NOMO-1 (cell line): ENCODE measurements around the gene AGTPBP1.
A peak's percentile ranks its signal among the peaks of the same experiment; 100 is the strongest.
"Not testable (repeated sequence)": the region's sequence is repeated elsewhere in the genome, so short reads cannot be mapped to it uniquely, and the experiment has no call there.

Experiments used
- DNase-seq, 2 experiments: peaks; one replicate each; lab custom pipeline; 2025; ENCODE audit not compliant: unreplicated experiment in 2 of 2; lab: John Stamatoyannopoulos, UW

AGTPBP1 gene

DNA sequence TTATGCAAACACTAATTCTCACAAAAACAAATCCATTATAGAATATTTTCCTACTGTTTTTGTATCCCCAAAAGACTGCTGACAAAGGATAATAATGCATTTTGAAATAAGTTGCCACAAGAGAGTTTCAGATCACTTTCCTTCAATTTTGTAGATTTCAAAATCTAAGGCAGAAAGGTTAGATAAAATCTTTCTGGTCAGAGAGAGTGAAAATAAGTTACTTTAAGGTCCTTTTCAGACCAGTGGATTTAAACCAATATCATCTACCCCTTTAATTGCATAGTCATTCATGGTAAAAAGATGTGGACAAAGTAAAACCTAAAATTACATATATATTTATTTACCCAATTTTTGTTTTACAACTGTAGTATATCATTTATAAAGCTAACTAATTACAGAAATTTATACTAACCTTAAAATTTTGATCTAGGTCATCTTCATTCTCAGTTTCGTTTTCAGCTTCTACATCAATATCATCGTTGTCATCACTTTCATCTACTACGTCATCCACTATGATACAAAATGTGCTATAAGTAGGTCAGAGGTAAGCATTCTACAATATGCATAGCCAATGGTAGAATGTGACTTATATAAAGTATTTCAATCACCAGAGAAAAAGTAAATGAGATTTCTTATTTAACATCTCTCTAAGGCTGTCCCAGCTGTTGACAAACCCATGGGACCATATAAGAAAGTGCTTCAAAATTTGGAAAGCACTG is 95.7 kb downstream of the AGTPBP1 start:
- DNase-seq: no peak

DNA sequence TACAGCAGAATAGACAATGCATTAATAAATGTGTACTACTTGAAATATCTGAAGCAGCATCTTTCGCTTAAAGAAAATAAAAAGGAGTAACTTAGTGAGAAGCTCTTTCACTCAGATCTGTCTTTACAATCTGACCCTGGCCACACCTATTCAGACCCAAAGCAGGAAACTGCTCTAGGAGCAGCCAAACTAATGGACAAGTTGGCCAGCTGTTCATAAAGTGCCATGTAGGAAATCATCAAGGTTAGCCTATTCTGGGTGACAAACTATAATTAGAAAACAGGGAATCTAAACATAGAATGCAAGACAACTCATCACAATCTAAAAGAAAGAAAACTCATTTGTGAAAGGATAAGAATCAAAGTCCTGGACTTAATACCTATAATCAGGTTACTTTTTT is 101.3 kb downstream of the AGTPBP1 start:
- DNase-seq: no peak

DNA sequence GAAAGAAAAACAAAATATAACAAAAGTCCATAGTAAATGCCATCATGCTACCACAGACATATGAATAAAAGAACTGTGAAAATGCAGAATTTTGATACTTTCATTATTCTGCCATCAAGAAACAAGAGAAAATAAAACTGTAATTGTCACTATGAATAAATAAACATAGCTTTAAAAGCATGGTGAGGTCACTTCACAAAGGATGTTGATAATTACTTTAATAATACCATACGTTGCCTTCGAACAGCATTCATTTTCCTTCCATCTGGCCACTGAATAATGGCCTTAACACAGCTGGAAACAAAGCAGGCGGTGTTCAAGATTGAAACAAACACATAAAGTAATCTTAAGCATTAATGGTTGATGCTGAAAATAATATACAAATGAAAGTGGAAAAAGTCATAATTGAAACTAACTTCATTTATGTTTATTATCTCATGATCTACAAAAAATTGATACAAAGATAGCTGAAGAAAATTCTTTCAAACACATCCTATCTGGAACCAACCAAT is 102.0 kb downstream of the AGTPBP1 start:
- DNase-seq: no peak

DNA sequence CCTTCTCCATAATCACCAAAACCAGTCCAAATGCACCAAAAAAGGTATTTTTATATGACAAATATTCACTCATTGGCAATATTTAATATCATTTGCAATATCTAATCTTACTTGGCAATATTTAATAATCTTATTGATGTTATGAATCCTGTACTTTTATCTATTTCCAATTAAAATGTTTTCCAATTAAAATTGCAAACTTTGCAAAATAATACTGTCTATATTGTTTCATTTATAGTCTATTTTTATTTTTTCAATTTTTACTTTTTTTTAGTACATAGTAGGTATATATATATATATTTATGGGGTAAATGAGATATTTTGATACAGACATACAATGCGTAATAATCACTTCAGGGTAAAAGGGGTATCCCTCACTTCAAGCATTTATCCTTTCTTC is 109.9 kb downstream of the AGTPBP1 start:
- DNase-seq: no peak

DNA sequence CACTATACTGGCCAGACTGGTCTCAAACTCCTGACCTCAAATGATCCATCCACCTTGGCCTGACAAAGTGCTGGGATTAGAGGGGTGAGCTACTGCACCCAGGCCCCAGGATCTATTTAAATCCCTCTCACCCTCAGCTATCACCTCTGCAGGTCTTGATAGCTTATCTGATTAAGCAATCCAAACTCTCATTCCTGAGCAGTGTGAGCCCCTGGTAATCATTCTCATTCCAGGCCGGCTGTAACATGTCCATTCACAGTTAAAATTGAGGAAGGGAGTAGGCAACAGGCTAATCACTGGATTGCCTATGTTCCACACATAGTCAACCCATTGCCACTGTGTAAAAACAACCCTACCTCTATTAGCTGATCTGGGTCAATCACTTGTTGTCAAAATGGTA is 111.1 kb downstream of the AGTPBP1 start:
- no peak for DNase-seq

DNA sequence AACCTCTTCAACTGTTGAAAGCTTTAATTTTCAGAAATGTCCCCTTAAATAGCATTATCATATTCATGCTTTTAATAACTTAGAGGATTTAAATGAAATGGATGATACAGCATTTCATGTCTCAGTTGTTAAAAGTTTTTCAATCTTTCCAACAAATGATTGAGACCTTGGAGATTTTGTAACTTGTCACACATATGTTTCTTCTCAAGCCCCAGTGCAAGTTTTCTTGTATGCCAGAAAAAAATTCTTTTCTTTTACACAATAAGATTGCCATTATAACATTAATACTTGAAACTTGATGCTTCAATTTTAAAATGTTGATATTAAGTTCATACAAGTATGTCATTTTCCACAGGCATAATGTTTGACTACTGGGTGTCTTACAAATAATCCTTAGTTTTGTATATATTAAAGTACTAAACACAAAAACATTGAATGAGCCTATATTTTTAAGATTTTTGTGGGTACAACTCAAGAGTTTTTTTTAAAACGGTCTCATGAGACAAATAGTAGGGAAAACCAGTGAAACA is 124.5 kb downstream of the AGTPBP1 start:
- no peak for DNase-seq

DNA sequence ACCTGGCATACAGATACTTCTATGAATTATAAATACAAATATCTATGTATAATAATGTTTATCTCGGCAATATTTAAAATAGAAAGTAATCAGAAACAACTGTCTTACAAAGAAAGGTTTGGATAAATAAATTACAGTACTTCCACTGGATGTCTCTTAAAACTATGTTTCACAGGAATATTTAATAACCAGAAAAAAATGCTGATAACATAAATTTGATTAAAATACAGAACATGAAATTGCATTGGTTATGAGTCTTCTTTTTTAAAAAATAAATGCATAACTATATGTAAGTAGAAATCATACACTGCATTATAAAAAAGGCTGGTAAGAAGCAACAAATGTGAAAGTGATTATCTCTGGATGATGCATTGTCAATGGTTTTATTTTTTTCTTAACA is 126.0 kb downstream of the AGTPBP1 start:
- DNase-seq: no peak

DNA sequence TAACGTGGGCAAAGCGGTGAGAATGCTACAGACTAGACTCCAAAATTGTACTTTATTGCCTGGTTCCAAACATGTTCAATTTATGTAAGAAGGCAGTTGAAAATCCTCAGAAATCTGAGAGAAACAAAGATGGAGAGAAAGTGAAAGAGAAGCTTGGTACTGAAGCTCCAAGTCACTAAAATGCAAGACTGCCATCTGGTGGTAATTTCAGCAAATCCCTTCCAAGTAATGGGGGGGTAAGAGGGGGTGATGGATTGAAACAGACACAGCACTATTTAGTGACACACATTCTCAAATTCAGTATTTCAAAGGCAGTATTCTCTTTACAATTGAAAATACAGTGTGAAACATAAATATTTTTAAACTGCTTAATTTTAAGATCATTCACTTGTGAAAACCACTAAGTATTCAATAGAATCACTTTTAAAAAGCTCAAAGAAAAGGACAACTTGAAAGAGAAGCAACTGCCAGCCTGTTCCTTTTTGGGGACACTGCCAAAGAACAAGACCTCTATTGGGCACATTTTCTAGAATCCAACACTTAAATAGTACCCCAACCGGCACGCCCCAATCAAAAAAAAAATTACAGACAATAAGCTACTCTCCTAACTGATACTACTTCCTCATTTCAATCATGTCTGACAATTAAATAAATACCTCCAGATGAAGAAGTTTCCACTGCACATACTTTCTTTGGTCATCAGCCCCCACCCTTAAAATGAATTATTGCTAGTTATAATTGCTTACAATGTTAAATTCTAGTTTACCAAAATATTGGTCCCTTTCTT is 131.5 kb downstream of the AGTPBP1 start:
- peak in 1 of 2 experiments; percentile 26 for DNase-seq

DNA sequence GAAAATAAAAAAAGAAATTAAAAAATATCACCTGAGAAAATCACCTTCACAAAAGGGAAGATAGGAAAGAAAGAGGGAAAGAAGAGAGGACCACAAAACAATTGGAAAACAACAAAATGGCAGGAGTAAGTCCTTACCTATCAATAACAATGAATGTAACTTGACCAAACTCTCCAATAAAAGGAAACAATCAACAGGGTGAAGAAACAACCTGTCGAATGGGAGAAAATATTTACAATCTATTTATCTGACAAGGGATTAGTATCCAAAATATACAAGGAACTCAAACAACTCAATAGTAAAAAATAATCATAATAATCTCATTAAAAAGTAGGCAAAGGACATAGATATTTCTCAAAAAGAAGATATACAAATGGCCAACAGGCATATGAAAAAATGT is 135.8 kb downstream of the AGTPBP1 start:
- DNase-seq: no peak

DNA sequence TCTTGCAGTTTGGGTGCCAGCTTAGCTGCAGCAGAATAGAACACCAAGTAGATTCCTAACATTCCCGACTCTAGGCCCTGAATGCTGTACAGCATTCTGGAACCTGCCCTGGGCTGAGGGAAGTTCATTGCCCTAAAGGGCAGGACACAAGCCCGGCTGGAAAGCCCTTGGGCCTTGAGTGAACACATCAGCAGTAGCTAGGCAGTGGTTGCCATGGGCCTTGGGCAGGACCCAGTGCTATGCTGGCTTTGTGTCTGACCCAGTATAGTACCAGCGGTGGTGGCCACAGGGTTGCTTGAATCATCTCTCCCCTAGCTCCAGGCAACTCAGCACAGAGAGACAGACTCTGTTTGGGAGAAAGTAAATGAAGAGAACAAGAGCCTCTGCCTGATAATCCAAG is 137.8 kb downstream of the AGTPBP1 start:
- no peak for DNase-seq

DNA sequence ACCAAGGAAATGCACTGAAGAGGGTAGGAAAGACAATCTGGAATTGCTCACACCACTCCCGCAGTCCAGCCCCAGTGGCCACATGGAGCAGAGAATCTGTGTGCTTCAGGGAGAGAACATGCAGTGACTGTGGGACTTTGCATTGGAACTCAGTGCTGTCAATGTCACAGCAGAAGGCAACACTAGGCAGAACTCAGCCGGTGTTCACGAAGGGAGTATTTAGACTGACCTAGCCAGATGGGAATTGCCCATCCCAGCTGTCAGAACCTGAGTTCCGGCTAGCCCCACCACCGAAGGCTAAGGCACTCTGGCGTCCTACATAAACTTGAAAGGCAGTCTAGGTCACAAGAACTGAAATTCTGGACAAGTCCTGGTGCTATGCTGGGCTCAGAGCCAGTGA is 139.0 kb downstream of the AGTPBP1 start:
- no peak for DNase-seq

DNA sequence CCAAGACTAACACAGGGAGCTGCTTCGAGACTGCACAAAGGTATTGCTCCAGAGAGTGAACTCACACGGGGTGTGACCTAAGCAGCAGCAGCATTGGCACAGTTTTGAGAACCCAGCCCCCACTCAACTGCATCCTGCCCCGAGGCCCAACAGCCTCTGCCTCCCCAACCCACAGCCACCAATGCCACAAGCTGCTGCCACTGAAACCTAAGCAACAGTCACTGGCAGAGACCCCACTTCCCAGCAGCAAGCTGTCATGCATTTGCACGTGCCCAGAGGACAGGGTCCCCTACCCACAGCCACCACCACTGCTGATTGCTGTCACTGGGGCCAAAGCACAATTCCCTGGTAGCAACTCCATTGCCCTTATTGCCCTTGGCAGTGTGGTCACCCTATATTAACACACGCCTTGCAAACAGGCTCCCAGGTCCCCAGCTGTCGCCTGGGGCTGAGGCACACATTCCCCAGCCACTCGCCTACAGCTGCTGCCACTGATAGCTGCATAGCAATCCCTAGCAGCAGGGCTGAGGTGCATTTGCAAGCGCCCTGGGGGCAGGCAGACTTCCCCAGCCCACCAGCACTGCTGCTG is 141.0 kb downstream of the AGTPBP1 start:
- DNase-seq: no peak

DNA sequence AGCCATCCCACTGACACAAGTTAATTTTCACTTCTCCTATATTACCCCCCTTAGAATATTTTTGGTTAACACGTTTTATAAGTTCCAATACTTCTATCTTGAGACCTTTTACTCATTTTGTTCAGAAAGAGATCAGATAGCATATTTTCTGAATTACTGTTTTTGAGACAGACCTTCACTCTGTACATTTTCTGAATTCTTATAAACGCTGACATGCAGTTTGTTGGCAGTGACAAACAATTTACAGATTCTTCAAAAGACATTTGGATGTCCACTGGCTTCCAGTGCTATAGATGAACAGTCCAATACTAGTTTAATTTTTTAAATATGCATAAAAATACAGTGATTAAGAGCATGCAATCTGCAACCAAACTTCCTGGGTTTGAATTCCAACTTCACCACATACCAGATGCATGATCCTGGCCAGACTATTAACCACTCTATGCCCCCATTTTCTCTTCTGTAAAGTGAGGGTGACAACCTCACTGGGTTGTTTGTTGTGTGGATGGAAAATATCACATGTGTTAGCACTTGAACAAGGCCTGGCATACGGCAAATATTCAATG is 142.1 kb downstream of the AGTPBP1 start:
- no peak for DNase-seq

DNA sequence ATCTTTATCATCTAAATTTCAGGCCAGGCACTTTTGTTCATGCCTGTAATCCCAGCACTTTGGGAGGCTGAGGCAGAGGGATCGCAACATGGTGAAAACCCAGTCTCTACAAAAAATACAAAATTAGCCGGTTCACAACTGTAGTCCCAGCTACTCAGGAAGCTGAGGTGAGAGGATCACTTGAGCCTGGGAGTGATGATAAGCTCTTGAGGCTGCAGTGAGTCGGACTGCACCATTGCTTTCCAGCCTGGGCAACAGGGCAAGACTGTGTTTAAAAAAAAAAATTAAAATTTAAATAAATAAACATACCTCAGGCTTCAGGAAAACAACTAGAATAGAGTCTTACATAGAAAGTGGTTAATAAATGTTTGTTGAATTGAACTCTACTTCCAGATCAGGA is 147.4 kb downstream of the AGTPBP1 start:
- no peak for DNase-seq

DNA sequence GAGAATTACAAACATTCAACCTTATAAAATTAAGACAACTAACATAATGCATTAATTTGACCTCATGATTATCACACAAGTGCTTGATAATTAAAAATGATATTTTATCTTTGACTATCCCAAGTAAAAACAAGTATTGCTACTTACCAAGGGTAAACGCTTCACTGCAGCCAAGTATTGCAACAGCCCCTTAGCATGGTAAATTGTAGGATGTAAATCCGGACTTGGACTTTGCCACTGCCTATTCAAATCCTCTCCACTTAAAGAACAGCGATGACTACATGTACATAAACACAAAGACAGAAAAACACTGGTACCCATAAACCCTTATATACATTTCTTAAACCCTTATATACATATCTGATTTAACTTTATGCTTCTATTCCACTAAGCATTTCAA is 155.1 kb downstream of the AGTPBP1 start:
- DNase-seq: no peak

DNA sequence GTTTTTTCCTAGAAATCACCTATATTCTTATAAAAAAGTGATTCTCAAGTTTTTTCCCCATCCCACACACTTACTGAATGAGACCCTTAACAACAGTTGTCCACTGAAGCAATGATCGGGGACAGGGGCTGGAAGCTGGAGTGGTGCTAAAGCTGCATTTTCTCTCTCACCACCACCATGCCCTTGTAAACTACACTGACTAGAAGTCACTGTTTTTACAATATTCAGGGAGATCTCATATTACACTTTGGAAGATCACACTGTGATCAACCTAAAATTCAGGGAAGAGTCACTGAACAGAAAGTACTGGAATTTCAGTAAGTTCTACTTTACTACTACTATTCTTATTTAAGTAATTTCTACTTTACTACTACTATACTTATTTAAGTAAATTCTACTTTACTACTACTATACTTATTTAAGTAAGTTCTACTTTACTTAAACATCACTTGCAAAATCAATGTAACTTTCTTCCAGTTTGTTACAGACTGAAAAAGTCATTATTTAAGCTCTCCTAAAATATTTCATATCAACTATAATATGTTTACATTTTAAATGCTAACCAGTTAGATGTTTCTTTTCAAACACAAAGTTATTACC is 164.3 kb downstream of the AGTPBP1 start:
- no peak for DNase-seq

DNA sequence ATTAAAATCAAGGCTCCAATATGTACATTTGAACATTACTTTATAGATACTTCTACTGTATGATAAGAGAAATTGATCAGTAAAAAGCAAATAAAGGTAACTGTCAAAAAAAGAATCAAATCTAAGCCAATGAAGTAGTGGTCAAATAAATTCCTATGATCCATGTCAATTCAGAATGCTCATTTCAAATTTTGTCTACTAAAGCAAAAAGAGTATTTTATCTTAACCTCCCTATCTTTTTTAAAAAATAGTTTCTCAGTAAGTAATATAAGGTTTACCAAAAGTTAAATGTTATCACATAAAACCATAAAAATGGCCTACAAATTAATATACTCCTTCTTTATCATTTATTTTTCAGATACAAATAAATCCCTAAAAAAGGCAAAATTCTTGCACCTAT is 165.9 kb downstream of the AGTPBP1 start:
- DNase-seq: no peak

DNA sequence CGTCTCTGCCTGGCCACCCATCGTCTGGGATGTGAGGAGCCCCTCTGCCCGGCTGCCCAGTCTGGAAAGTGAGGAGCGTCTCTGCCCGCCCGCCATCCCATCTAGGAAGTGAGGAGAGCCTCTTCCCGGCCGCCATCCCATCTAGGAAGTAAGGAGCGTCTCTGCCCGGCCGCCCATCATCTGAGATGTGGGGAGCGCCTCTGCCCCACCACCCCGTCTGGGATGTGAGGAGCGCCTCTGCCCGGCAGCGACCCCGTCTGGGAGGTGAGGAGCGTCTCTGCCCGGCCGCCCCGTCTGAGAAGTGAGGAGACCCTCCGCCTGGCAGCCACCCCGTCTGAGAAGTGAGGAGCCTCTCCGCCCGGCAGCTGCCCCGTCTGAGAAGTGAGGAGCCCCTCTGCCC is 168.2 kb downstream of the AGTPBP1 start:
- not testable (repeated sequence) for DNase-seq

DNA sequence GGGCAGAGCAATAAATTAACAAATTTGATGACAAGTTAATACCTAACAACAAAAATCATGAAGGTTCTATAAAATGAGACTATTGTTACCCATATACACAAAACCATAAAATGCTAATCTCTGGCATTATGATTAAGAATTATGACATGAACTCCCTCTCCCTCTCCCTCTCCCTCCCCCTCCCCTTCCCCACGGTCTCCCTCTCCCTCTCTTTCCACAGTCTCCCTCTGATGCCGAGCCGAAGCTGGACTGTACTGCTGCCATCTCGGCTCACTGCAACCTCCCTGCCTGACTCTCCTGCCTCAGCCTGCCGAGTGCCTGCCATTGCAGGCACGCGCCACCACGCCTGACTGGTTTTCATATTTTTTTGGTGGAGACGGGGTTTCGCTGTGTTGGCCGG is 168.8 kb downstream of the AGTPBP1 start:
- DNase-seq: not testable (repeated sequence)

DNA sequence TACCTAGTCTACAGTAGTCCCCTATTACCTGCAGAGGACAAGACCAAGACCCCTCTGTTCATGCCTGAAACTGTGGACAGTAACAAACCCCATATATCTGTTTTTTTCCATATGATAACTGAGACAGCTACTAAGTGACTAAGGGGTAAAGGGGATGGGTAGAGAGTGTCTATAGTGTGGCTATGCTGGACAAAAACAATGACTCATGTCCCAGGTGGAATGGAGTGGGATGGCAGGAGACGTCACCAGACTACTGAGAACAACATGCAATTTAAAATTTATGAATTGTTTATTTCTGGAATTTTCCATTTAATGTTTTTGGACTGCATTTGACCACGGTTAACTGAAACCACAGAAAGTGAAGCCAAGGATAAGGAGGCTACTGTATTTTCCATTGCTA is 171.8 kb downstream of the AGTPBP1 start:
- DNase-seq: no peak

DNA sequence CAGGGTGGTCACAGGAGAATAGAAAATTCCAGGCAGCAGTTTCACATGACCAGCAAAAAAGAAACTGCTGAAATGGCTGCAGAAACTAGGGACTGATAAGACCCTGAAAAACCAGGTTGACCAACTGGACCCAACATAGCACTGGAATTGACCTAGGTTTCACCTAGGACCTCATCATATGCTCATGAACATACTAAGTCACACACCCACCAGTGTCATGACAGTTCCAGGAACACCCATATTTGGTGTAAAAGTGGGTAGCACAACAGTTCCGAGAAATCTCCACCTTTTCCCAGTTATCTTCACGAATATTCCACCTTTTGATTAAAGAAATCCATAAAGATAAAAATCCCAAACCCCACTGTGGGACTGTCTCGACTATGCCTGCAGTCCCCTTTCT is 182.2 kb downstream of the AGTPBP1 start:
- DNase-seq: no peak
